Measurements from ENCODE around the gene PRKG1.

Gene PRKG1

GRCh38 chr10:51999096-51999495 is 924.8 kb downstream of the PRKG1 start:
- DNase-seq (ENCODE audit: low read depth): peak; percentile 40
- no peak overlapping the region for H3K4me3 ChIP-seq (ENCODE audit: low read length)

GRCh38 chr10:52004342-52004949 is 930.2 kb downstream of the PRKG1 start:
- H3K27me3 ChIP-seq (replicated peaks; ENCODE audit: control insufficient read depth, insufficient read depth, low read length): no peaks in the 10 kb centered on the region
- H3K4me3 ChIP-seq (ENCODE audit: low read length): no peak overlapping the region
- peak; percentile 84 for DNase-seq (ENCODE audit: low read depth)
- H3K4me1 ChIP-seq (ENCODE audit: control insufficient read depth, insufficient read depth, low read length): no peaks in the 10 kb centered on the region
- peaks cover 4% of the 10 kb centered on the region for H3K9me3 ChIP-seq (ENCODE audit: control insufficient read depth, low read length)
- no peaks in the 10 kb centered on the region for H3K36me3 ChIP-seq (ENCODE audit: control insufficient read depth, insufficient read depth, low read length, severe bottlenecking)
- H3K9ac ChIP-seq (ENCODE audit: low read length): no peak overlapping the region

More at GRCh38 chr10:51999096-51999495, 924.8 kb downstream of the PRKG1 start:
- Histone ChIP-seq H3K9me3 (ENCODE audit: control insufficient read depth, low read length) (no peaks in the 10 kb centered on the region), H3K9ac (ENCODE audit: low read length) (no peak overlapping the region), H3K36me3 (ENCODE audit: control insufficient read depth, insufficient read depth, low read length, severe bottlenecking) (no peaks in the 10 kb centered on the region), H3K4me1 (ENCODE audit: control insufficient read depth, insufficient read depth, low read length) (peaks cover 4% of the 10 kb centered on the region), H3K27me3 (replicated peaks; ENCODE audit: control insufficient read depth, insufficient read depth, low read length) (no peaks in the 10 kb centered on the region)

- H3K9me3 ChIP-seq (ENCODE audit: control insufficient read depth, low read length): peaks cover 4% of the 10 kb centered on the region
- no peak overlapping the region for H3K9ac ChIP-seq (ENCODE audit: low read length)
- no peaks in the 10 kb centered on the region for H3K4me1 ChIP-seq (ENCODE audit: control insufficient read depth, insufficient read depth, low read length)
- H3K27me3 ChIP-seq (replicated peaks; ENCODE audit: control insufficient read depth, insufficient read depth, low read length): no peaks in the 10 kb centered on the region
- no peak overlapping the region for H3K4me3 ChIP-seq (ENCODE audit: low read length)
- DNase-seq (ENCODE audit: low read depth): no peak
- no peaks in the 10 kb centered on the region for H3K36me3 ChIP-seq (ENCODE audit: control insufficient read depth, insufficient read depth, low read length, severe bottlenecking)
Observed at GRCh38 chr10:52007091-52007490, 932.8 kb downstream of the PRKG1 start.

GRCh38 chr10:52011118-52011517 is 936.8 kb downstream of the PRKG1 start:
- peak; percentile 70 for DNase-seq (ENCODE audit: low read depth)
- no peak overlapping the region for H3K9ac ChIP-seq (ENCODE audit: low read length)
- H3K27me3 ChIP-seq (replicated peaks; ENCODE audit: control insufficient read depth, insufficient read depth, low read length): no peaks in the 10 kb centered on the region
- H3K4me1 ChIP-seq (ENCODE audit: control insufficient read depth, insufficient read depth, low read length): no peaks in the 10 kb centered on the region
- no peak overlapping the region for H3K4me3 ChIP-seq (ENCODE audit: low read length)
- peaks cover 4% of the 10 kb centered on the region for H3K9me3 ChIP-seq (ENCODE audit: control insufficient read depth, low read length)
- H3K36me3 ChIP-seq (ENCODE audit: control insufficient read depth, insufficient read depth, low read length, severe bottlenecking): no peaks in the 10 kb centered on the region

GRCh38 chr10:52019077-52019555 is 944.8 kb downstream of the PRKG1 start:
- no peak overlapping the region for H3K9ac ChIP-seq (ENCODE audit: low read length)
- H3K9me3 ChIP-seq (ENCODE audit: control insufficient read depth, low read length): no peaks in the 10 kb centered on the region
- no peak for DNase-seq (ENCODE audit: low read depth)
- H3K4me3 ChIP-seq (ENCODE audit: low read length): no peak overlapping the region
- no peaks in the 10 kb centered on the region for H3K4me1 ChIP-seq (ENCODE audit: control insufficient read depth, insufficient read depth, low read length)
- no peaks in the 10 kb centered on the region for H3K36me3 ChIP-seq (ENCODE audit: control insufficient read depth, insufficient read depth, low read length, severe bottlenecking)
- H3K27me3 ChIP-seq (replicated peaks; ENCODE audit: control insufficient read depth, insufficient read depth, low read length): no peaks in the 10 kb centered on the region

- H3K27me3 ChIP-seq (replicated peaks; ENCODE audit: control insufficient read depth, insufficient read depth, low read length): no peaks in the 10 kb centered on the region
- H3K4me1 ChIP-seq (ENCODE audit: control insufficient read depth, insufficient read depth, low read length): no peaks in the 10 kb centered on the region
- DNase-seq (ENCODE audit: low read depth): peak; percentile 36
- no peak overlapping the region for H3K9ac ChIP-seq (ENCODE audit: low read length)
- no peaks in the 10 kb centered on the region for H3K36me3 ChIP-seq (ENCODE audit: control insufficient read depth, insufficient read depth, low read length, severe bottlenecking)
- no peaks in the 10 kb centered on the region for H3K9me3 ChIP-seq (ENCODE audit: control insufficient read depth, low read length)
- no peak overlapping the region for H3K4me3 ChIP-seq (ENCODE audit: low read length)
Observed at GRCh38 chr10:52019656-52020055, 945.4 kb downstream of the PRKG1 start.

GRCh38 chr10:52020173-52020572 is 945.9 kb downstream of the PRKG1 start:
- no peak overlapping the region for H3K4me3 ChIP-seq (ENCODE audit: low read length)
- no peak overlapping the region for H3K9ac ChIP-seq (ENCODE audit: low read length)
- H3K36me3 ChIP-seq (ENCODE audit: control insufficient read depth, insufficient read depth, low read length, severe bottlenecking): no peaks in the 10 kb centered on the region
- no peak for DNase-seq (ENCODE audit: low read depth)
- H3K4me1 ChIP-seq (ENCODE audit: control insufficient read depth, insufficient read depth, low read length): no peaks in the 10 kb centered on the region
- H3K27me3 ChIP-seq (replicated peaks; ENCODE audit: control insufficient read depth, insufficient read depth, low read length): no peaks in the 10 kb centered on the region
- H3K9me3 ChIP-seq (ENCODE audit: control insufficient read depth, low read length): no peaks in the 10 kb centered on the region

- Histone ChIP-seq H3K27me3 (replicated peaks; ENCODE audit: control insufficient read depth, insufficient read depth, low read length) (no peaks in the 10 kb centered on the region), H3K4me3 (ENCODE audit: low read length) (no peak overlapping the region), H3K4me1 (ENCODE audit: control insufficient read depth, insufficient read depth, low read length) (no peaks in the 10 kb centered on the region), H3K36me3 (ENCODE audit: control insufficient read depth, insufficient read depth, low read length, severe bottlenecking) (no peaks in the 10 kb centered on the region), H3K9ac (ENCODE audit: low read length) (no peak overlapping the region), H3K9me3 (ENCODE audit: control insufficient read depth, low read length) (no peaks in the 10 kb centered on the region)
- DNase-seq (ENCODE audit: low read depth): no peak
Observed at GRCh38 chr10:52020702-52021101, 946.4 kb downstream of the PRKG1 start.

GRCh38 chr10:52027055-52027705 is 952.9 kb downstream of the PRKG1 start:
- no peaks in the 10 kb centered on the region for H3K9me3 ChIP-seq (ENCODE audit: control insufficient read depth, low read length)
- no peaks in the 10 kb centered on the region for H3K36me3 ChIP-seq (ENCODE audit: control insufficient read depth, insufficient read depth, low read length, severe bottlenecking)
- no peak overlapping the region for H3K4me3 ChIP-seq (ENCODE audit: low read length)
- peaks cover 16% of the 10 kb centered on the region for H3K4me1 ChIP-seq (ENCODE audit: control insufficient read depth, insufficient read depth, low read length)
- peak; percentile 48 for DNase-seq (ENCODE audit: low read depth)
- no peak overlapping the region for H3K9ac ChIP-seq (ENCODE audit: low read length)
- H3K27me3 ChIP-seq (replicated peaks; ENCODE audit: control insufficient read depth, insufficient read depth, low read length): no peaks in the 10 kb centered on the region

- no peaks in the 10 kb centered on the region for H3K9me3 ChIP-seq (ENCODE audit: control insufficient read depth, low read length)
- H3K27me3 ChIP-seq (replicated peaks; ENCODE audit: control insufficient read depth, insufficient read depth, low read length): no peaks in the 10 kb centered on the region
- H3K4me3 ChIP-seq (ENCODE audit: low read length): no peak overlapping the region
- no peak for DNase-seq (ENCODE audit: low read depth)
- H3K9ac ChIP-seq (ENCODE audit: low read length): no peak overlapping the region
- H3K36me3 ChIP-seq (ENCODE audit: control insufficient read depth, insufficient read depth, low read length, severe bottlenecking): no peaks in the 10 kb centered on the region
- peaks cover 20% of the 10 kb centered on the region for H3K4me1 ChIP-seq (ENCODE audit: control insufficient read depth, insufficient read depth, low read length)
Observed at GRCh38 chr10:52028523-52028858, 954.2 kb downstream of the PRKG1 start.

GRCh38 chr10:52029628-52030027 is 955.3 kb downstream of the PRKG1 start:
- DNase-seq (ENCODE audit: low read depth): no peak
- Histone ChIP-seq H3K4me3 (ENCODE audit: low read length) (no peak overlapping the region), H3K9ac (ENCODE audit: low read length) (no peak overlapping the region), H3K4me1 (ENCODE audit: control insufficient read depth, insufficient read depth, low read length) (peaks cover 20% of the 10 kb centered on the region), H3K27me3 (replicated peaks; ENCODE audit: control insufficient read depth, insufficient read depth, low read length) (no peaks in the 10 kb centered on the region), H3K36me3 (ENCODE audit: control insufficient read depth, insufficient read depth, low read length, severe bottlenecking) (no peaks in the 10 kb centered on the region), H3K9me3 (ENCODE audit: control insufficient read depth, low read length) (no peaks in the 10 kb centered on the region)

All from adipocyte (in vitro differentiated cells).